Stimulated activated CD4-positive, alpha-beta T cell treated with anti-CD3 and anti-CD28 coated beads, Interleukin-1b, Interleukin-23, amount 100 ng/mL, for 1 hour (primary cell): ENCODE results near the gene ADGRB3.
"Not testable (repeated sequence)": the region's sequence is repeated elsewhere in the genome, so short reads cannot be mapped to it uniquely, and the experiment has no call there.

Source experiments
- DNase-seq, 2 donors: peaks; one replicate each; pipeline ENCODE4 v3.0.0-alpha.2; 2020; ENCODE audit warnings: low read depth in 2 of 2

ADGRB3 gene

DNA sequence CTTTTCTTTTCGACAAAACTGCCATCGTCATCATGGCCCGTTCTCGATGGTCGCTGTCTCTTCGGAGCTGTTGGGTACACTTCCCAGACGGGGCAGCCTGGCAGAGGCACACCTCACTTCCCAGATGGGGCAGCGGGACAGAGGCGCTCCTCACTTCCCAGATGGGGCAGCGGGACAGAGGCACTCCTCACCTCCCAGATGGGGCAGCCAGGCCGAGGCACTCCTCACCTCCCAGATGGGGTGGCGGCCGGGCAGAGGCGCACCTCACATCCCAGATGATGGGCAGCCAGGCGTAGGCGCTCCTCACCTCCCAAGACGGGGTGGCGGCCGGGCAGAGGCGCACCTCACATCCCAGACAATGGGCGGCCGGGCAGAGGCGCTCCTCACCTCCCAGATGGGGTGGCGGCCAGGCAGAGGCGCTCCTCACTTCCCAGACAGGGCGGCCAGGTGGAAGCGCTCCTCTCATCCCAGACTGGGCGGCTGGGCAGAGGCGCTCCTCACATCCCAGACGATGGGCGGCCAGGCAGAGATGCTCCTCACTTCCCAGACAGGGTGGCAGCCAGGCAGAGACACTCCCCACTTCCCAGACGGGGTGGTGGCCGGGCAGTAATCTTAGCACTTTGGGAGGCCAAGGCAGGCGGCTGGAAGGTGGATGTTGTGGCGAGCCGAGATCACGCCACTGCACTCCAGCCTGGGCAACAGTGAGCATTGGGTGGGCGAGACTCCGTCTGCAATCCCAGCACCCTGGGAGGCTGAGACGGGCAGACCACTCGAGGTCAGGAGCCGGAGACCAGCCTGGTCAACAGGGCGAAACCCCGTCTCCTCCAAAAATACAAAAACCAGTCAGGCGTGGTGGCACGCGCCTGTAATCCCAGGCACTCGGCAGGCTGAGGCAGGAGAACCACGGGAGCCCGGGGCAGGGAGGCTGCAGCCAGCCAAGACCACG lies 486.7 kb downstream of the ADGRB3 start:
- DNase-seq, result not testable (repeated sequence)

DNA sequence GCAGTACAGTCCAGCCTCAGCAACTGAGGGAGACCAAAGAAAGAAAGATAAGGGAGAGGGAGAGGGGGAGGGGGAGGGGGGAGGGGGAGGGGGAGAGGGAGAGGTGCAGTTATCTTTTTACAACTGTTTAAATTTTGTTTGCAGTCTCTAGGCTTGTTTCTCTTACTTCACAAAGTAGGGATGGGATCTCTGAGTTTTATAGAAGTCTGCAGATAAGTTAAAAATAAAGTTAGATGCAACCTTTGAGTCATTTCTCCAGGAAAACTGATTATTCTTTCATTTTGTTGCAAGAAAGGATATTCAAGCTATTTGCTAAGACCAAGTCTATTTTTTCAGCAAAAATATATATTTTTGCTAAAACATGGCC lies 487.3 kb downstream of the ADGRB3 start:
- no peak for DNase-seq

DNA sequence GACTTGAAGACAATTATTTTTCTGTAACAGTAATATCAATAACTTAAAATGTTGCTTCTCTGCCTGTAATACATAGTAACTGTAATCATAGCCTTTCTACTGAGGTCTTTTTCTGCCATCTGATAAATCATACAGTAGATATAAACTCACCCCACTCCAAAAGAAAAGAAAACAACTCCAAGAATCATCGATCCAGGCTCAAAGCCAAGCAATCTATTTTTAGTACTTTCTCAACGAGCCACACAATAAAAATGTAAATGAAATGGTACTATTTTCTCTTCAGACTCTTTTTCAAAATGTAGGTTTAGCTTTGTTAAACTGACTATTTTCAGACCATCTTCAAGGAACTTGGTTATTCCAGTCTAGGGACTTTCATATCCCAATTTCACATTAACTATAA lies 493.3 kb downstream of the ADGRB3 start:
- DNase-seq, result no peak

DNA sequence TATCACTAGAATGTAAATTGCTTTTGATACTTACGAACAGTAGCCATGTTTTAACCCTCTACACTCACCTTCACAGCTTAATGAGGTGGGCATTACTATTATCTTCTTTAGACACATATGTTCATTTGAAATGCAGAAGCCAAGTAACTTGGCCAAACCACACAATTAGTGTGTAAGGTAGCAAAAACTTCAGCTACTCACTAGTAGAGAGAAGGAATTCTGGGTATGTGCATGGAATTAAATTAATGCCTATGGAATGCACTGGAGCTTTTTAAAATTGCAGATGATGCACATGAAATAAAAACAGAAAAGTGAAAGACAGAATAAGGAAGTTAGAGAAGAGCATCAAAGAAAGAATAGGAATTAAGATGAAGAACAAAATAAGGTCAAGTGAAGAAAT lies 494.0 kb downstream of the ADGRB3 start:
- no peak for DNase-seq

DNA sequence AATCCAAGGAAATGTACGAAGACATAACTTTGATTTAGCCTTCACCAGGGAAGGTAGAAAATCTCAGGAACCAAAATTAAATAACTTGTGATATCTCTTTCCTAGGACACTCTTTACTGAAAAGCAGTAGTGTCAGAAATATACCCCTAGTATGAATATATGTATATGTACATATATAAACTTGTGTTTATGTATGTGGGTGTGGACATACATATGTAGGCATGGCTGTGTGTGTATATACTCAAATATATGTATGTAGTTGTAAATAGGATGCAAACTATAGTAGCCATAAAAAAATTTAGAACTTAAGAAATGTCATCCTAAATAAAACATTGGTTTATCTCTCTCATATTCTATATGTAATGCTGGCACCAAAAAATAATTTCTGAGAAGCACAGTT lies 500.8 kb downstream of the ADGRB3 start:
- DNase-seq, result no peak

DNA sequence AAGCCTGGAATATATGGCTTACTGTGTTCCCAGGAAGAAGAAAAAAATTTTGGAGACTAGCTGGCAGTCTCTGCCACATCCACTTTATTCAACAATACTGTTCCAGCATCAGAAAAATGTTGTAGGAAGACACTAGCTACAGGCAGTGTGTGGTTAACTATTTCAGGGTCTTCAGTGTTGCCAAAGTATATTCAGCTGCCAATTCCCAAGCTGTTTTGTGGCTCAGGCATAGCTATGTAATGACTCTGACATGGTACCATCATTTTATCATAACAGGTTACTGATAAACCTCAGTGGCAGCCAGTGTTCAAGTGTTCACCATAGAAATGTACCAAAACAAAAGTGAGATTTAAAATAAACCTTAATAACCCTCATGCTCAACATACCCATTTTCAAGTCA lies 503.1 kb downstream of the ADGRB3 start:
- no peak for DNase-seq

DNA sequence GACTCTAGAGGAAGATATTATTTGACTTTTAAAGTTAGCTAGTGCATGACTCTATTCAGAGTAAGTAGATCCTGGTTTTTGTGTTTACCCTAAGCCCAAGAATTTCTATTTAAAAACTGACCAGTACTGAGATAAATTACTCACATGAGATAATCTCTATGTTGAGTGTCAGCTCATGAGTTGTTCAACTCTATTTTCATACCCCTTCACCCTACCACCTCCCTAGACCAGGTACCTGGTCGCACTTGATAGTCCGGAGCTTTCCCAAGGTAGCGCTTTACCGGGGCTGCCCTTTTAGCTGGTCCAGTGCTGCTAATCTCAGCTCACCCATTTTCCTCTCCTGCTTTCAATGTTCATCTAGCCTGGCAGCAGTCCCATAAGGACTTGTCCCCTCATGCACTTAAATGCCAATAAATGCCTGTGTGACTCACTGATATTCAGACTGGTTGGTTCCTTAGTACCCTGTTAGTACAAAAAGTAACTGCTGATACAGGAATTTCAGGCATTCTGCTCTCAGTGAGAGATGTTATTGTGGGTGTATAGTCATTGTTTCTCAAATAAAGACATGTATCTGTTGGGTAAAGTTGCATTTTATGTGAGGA lies 503.9 kb downstream of the ADGRB3 start:
- no peak for DNase-seq

DNA sequence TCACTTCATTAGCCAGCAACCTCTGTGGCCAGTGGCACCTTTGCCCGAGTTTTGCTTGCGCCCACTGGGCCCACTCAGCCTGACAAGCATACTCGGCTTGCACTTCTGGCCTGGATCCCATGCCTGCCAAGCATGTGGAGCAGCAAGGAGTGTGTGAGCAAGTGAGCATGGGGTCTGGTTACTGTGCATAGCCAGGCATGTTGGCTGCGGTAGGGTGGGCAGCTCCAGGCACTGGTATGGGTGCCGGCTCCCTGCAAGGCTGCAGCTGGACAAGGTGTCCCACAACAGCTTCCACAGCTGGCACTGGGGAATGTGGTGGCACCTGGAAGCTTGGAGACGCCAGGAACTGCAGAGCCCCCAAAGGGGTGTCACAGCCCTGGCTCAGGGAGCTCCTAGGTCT lies 510.0 kb downstream of the ADGRB3 start:
- DNase-seq, result no peak

DNA sequence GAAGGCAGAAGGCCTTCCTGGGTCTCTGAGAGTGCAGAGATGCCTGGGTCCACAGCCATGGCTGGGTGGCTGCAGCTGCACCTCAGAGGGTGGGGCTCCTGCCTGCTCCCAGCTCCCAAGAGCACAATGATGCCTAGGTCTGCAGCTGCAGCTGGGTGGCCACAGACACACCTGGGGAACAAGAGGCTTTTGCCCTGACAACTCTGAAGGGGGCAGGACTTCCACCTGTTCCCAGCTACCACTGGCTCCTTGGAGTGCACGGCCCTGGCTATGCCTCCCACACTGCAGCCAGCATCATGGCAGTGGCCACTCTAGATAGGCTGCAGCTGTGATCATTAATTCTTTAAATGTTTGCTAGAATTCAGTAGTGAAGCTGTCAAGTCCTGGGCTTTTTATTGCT lies 511.3 kb downstream of the ADGRB3 start:
- no peak for DNase-seq

DNA sequence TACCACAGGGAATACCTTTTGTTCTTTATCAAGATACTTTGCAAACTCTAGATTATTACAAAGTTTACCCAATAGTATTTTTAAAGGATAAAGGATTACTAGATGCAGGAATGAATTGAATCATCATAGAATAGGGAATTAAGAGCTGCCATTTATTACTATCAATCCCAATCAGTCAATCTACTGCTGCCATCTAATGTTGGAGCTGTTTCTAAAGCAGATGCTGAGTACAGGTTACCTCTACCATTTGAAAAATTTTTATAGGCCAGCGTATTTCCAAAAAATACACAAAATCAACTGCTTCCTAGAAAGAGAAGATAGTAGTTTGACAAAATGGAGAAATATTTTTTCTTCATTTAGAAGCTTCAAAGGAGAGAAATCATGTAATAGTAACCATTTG lies 520.4 kb downstream of the ADGRB3 start:
- no peak for DNase-seq

DNA sequence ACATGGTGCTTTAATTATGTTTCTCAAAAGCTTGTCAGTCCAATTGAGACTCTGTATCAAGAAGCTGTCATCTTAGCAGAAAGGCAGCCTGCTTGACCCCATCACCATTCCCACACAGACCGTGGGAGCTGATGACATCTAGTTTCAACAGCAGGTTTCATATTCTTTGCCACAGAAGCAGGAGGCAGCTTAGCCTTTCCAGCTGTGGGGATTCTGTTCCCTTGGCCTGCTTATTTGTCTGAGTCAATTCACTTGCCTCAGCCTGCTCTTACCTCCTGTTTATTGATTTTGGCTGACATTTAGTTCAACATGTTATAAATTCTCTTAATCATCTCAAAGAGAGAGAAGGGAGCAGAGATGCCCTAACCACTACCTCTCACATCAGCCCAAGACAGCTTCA lies 527.7 kb downstream of the ADGRB3 start:
- no peak for DNase-seq

DNA sequence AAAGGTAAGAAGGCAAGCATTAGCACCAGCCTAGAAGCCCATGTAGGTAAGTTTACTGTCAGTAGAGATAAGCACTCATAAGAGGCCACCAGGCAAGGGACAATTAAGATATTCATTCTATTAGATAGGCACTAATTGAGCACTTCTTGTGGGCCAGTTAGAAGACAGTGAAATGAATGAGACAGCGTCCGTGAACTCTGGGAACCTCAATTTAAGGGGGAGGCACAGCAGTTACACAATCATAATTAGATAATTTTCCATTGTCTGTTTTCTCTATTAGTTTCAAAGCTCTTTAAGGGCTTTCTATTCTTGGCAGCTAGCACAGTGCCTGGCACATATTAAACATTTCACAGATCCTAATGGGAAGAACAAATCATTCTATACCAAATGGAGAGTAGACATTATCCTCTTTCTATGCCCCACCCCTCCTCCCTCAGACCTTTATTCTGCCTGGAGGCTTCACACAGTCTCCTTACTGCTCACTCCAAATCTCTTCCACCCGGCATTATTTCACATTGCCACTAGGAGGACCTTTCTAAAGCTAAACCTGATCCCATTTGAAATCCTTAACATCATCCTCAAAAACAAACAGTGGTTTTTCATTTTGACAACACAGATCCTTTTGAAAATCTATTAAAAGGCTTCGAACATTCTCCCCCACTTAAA lies 529.6 kb downstream of the ADGRB3 start:
- DNase-seq, result no peak

DNA sequence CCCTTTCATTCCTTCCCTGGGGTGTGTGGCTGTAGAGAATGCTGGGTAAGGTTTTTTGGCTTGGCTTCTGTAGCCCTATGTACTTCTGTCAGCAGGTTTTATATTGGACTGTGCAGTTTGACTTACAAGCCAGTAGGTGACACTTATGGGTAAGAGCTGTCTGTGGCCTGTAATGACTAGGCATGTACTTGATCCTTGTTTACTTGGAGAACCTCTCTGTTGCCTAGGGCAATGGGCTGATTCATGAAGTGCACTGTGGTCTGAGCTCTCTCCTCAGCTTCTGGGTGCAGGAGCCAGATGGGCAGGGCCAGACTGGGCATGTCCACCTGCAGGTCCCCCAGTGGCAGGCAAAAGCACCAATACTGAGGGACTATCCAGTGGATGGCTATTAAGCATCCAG lies 544.6 kb downstream of the ADGRB3 start:
- DNase-seq, result no peak

DNA sequence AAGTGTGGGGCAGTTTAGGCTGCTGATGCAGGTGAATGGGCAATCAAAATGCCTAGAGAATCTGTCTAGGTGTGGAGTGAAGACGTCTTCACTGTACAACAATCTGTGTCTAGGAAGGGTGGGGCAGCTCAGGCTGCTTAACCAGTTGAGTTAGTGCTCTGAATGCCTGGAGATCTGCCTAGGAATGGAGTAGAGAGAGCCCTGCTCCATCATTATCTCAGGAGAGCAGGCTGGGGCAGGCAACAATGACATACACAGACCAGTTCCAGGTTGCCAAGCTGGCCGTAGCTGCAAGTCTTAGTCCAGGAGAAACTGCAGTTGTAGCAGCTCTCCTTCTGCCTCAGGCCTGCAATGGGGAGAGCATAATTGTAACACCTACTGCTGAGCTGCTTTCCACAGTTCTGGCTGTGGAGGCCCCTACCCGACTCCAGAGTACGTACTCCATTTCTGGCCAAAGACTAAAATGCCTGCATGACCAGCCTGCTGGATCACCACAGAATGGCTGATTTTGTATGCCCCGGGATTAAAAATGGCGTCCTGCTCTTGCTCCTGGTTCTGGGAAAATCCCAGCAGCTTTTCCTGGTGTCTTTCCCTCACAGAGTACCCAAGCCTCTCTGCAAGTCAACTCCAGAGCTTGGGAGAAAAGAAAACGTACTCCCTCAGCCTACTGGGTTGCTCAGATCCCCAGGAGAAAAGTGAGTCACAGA lies 545.4 kb downstream of the ADGRB3 start:
- DNase-seq, result no peak

DNA sequence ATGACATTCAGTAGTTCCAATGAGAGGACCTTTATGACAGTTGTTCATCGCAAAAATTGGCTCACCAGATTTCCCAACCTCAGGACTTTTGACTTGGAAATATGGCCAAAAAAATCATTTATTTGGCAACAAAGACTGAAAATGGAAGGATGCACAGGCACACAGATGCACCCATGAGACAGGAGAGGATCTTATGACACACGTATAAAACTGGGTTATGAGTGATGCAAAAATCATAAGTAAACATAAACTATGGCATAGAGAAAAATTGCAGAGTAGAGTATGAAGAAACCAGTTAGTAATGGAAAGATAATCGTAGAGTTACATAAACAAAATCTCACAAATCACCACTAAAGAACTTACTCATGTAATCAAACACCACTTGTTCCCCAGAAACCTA lies 546.9 kb downstream of the ADGRB3 start:
- no peak for DNase-seq

DNA sequence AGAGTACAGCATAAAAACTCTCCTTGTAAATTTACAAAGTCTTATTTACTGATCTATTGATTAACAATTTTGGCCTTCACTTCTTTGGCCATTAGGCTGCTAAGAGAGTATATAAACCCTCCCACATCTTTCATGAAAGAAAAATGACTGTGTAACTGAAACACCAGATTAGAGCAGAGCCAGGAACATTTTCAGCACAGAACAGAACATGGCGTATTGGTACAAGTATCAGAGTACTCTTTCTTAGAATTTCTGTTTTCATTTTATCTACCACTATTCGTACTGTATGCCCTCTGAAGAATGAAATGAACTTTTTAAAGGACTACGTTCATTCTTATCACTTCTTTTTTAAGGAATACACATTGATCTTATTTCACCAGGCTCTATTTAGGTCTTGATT lies 550.2 kb downstream of the ADGRB3 start:
- no peak for DNase-seq

DNA sequence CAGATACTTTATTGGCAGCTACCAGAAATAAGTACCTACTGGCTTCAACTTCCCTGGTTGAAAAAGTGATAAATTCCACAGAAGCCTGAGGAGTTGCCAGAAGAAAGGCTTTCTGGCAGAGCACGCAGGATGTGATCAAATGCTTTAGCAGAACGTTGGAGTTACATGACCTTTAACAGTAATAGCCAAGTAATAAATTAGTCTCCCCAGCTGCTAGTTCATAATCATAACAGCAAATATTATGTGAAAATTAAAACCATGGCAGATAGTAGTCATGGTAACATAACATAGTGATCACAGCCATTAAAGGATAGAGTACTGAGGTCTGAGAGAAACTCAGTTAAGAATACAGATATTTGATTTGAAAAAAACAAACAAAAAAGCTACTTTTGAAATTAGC lies 567.7 kb downstream of the ADGRB3 start:
- DNase-seq, result no peak

DNA sequence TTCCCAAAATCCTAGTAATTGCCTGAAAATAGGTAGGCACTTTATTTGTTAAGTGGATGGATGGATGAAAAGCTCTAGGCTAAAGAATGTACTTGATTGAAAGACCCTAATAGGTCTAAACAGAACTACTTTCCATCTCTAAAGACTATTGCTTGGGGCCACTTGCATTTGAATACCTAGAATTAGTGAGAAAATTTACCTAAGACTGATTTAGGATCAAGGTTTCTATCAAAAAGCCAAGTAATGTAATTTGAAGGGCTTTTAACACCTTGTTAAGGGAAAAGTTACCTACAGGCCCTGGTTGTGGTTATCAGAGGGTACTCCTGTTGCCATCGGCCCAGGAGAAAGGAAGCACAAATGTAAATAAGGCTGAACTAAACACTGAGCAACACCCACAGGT lies 581.0 kb downstream of the ADGRB3 start:
- no peak for DNase-seq

DNA sequence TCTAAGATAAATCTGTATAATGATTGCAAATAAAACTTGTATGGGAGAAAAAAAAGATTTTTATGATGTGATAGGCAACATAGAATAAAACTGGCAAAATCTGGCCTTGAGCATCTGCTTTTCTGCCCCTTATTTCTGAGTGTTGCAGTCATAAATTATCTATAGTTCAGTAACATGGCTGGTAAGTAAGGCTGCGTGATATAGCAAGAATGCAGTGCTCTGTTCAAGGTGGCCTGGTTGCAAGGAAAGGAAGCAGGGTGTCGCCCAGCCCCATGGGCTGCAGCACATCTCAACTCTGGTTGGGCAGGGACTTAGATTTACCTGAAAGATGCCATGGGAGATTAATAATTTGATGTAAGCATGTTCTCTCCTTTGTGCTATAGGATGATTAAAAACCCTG lies 582.3 kb downstream of the ADGRB3 start:
- no peak for DNase-seq

DNA sequence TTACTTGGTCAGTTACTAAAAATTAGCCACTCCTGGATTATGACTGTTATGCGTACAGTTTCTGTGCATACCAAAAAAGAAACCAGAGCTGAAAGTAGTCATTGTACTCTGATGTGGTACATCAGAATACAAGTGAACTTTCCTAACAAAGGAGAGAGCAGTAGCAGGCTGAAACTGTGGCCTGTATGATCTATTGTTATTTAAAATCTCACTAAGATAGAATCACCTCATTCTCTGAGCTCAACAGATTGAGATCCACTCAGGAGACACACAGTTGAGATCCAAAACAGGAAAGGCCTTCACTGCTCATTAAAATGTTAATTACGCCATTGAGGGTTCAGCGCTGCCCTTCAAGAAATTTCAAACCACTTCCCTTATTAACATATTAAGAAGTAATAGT lies 585.3 kb downstream of the ADGRB3 start:
- no peak for DNase-seq

DNA sequence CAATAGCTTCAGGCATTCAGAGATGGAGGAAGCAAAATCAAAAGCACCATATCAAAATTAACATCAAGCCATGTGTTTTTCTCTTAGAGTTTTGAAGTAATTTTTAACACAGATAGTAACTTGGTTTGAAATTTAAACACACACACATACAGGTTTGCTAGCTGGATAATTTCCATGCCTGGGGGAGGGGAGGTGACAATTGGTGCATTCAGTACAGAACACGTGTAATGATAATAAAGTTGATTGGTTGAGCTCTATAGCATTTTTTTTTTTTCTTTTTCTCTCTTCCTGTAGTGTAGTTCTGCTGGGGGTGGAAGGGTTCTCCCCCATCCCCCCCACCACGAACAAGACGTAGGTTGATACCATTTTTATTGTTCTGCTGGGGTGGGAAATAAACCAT lies 596.9 kb downstream of the ADGRB3 start:
- no peak for DNase-seq

DNA sequence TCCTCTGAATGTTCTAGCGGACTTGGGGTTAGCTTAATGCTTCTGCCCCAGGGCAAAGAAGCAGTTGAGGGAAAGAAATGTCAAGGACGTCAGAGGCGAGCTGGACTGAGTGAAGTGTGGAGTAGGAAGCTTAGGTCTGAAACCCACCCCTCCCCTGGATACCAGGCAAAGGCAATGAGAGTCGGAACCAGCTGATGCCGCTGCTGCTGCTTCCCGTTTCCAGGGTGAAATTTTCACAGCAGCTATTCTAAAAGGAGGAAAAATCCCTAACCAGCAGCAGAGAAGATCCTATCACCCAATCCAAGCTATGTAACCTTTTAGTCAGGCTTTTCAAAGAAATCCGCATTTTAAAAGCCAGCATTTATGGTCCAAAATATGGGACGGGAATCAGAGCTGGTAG lies 597.4 kb downstream of the ADGRB3 start:
- DNase-seq, result no peak
